WTC11 (cell line): Measurements from ENCODE around the gene HNRNPLL. TPM values are rescaled to one million over a fixed set of nuclear protein-coding genes. Genes with fewer than 3 reads are reported as not detected.
A peak's percentile ranks its signal among the peaks of the same experiment; 100 is the strongest.

Source experiments
- ATAC-seq: fragments of 200-7000 bp; cut with Tn5 transposase; 2 replicates; pipeline ENCODE4 v1.10.0; 2021; ENCODE audit warnings: mild to moderate bottlenecking, moderate library complexity
- CTCF ChIA-PET: fragments of 300-600 bp; sonication (Branson Sonifier 250); formaldehyde crosslinking; loops from one replicate; lab custom pipeline; 2021; ENCODE audit warnings: antibody characterized with exemption; lab: Charles Lee
- POLR2A ChIA-PET: fragments of 350-600 bp; sonication (Branson Sonifier 250); formaldehyde crosslinking; loops from one replicate; lab custom pipeline; 2021; ENCODE audit warnings: antibody characterized with exemption; lab: Charles Lee
- DNase-seq: peaks from one replicate; pipeline ENCODE4 v3.0.0; 2021; ENCODE audit warnings: low spot score
- H3K27ac Mint-ChIP-seq: 2 replicates; pipeline ENCODE4 v1.8.0; 2021; ENCODE audit warnings: mixed read lengths
- H3K27me3 Mint-ChIP-seq: 2 replicates; pipeline ENCODE4 v1.8.0; 2021; ENCODE audit warnings: low read depth, mild to moderate bottlenecking, moderate library complexity, mixed read lengths
- H3K36me3 Mint-ChIP-seq: 2 replicates; pipeline ENCODE4 v1.8.0; 2021; ENCODE audit warnings: mixed read lengths
- H3K4me1 Mint-ChIP-seq: 2 replicates; pipeline ENCODE4 v1.8.0; 2022; ENCODE audit warnings: mixed read lengths
- H3K4me3 Mint-ChIP-seq: 2 replicates; pipeline ENCODE4 v1.8.0; 2021; ENCODE audit warnings: mild to moderate bottlenecking, moderate library complexity, mixed read lengths
- H3K9me3 Mint-ChIP-seq: 2 replicates; pipeline ENCODE4 v1.8.0; 2021; ENCODE audit warnings: mixed read lengths
- AR ChIP-seq: fragments of 250-450 bp; sonication (Bioruptor Pico); IDR thresholded peaks from 2 replicates; pipeline ENCODE4 v1.9.0; 2021; ENCODE audit warnings: mild to moderate bottlenecking
- CTCF ChIP-seq: fragments of 200-600 bp; IDR thresholded peaks from 2 replicates; pipeline ENCODE4 v1.8.0; 2022; ENCODE audit warnings: antibody characterized with exemption
- E2F1 ChIP-seq: sonication (generic); formaldehyde crosslinking; IDR thresholded peaks from 2 replicates; pipeline ENCODE4 v1.8.0; 2022; ENCODE audit warnings: mild to moderate bottlenecking, missing genetic modification reagents
- GTF2I ChIP-seq: fragments of 250-450 bp; sonication (Bioruptor Pico); conservative IDR thresholded peaks from 2 replicates; pipeline ENCODE4 v1.4.0; 2021; ENCODE audit warnings: mild to moderate bottlenecking
- MXD4 ChIP-seq: fragments of 250-450 bp; sonication (Bioruptor Pico); IDR thresholded peaks from 2 replicates; pipeline ENCODE4 v1.8.0; 2021; ENCODE audit warnings: mild to moderate bottlenecking, moderate library complexity, borderline replicate concordance
- MYBL2 ChIP-seq: sonication (generic); formaldehyde crosslinking; IDR thresholded peaks from 2 replicates; pipeline ENCODE4 v1.8.1; 2023; ENCODE audit warnings: mild to moderate bottlenecking, moderate library complexity, missing genetic modification reagents
- total RNA-seq: library from RNA; stranded (reverse); gene quantifications from 3 replicates; pipeline ENCODE4 v1.2.3, GENCODE V29; 2021
- TF ChIP-seq, protein P1 (sequence below): sonication (generic); formaldehyde crosslinking; IDR thresholded peaks from 2 replicates; pipeline ENCODE4 v1.8.1; 2023; ENCODE audit warnings: mild to moderate bottlenecking, missing genetic modification reagents, borderline replicate concordance
- TF ChIP-seq, protein P2 (sequence below): sonication (generic); formaldehyde crosslinking; conservative IDR thresholded peaks from 2 replicates; pipeline ENCODE4 v1.8.1; 2023; ENCODE audit warnings: mild to moderate bottlenecking, low read depth, missing genetic modification reagents, moderate library complexity
- TF ChIP-seq, protein P3 (sequence below): sonication (generic); formaldehyde crosslinking; IDR thresholded peaks from 2 replicates; pipeline ENCODE4 v1.8.1; 2022; ENCODE audit warnings: mild to moderate bottlenecking, moderate library complexity, missing genetic modification reagents
- TF ChIP-seq, protein P4 (sequence below): fragments of 250-450 bp; sonication (Bioruptor Pico); conservative IDR thresholded peaks from 2 replicates; pipeline ENCODE4 v1.9.0; 2021; ENCODE audit warnings: mild to moderate bottlenecking

Gene HNRNPLL
- total RNA-seq, 1 experiment from 2014 or later: 65.3 TPM

GRCh38 chr2:38535404-38535743 is 67.4 kb downstream of the HNRNPLL start:
- peaks cover 19% of the 10 kb centered on the region for H3K27me3 Mint-ChIP-seq
- CTCF ChIA-PET: interaction anchor here (0.6 to 1.9 kb wide), 17 partner anchors 11 to 261 kb away, joined by 3 to 11 read pairs (median 3); partner anchors contain the start of genes HNRNPLL and SRSF7
- ATAC-seq (no peak), DNase-seq (no peak)
- no peaks in the 10 kb centered on the region for H3K9me3 Mint-ChIP-seq
- peak overlapping the region; percentile 58 for H3K4me3 Mint-ChIP-seq
- no peaks in the 10 kb centered on the region for H3K36me3 Mint-ChIP-seq
- POLR2A ChIA-PET: no interaction called here
- H3K27ac Mint-ChIP-seq: no peak overlapping the region
- peaks cover 19% of the 10 kb centered on the region for H3K4me1 Mint-ChIP-seq
- TF ChIP-seq MYBL2: no peak
- TF ChIP-seq, protein P1, sequence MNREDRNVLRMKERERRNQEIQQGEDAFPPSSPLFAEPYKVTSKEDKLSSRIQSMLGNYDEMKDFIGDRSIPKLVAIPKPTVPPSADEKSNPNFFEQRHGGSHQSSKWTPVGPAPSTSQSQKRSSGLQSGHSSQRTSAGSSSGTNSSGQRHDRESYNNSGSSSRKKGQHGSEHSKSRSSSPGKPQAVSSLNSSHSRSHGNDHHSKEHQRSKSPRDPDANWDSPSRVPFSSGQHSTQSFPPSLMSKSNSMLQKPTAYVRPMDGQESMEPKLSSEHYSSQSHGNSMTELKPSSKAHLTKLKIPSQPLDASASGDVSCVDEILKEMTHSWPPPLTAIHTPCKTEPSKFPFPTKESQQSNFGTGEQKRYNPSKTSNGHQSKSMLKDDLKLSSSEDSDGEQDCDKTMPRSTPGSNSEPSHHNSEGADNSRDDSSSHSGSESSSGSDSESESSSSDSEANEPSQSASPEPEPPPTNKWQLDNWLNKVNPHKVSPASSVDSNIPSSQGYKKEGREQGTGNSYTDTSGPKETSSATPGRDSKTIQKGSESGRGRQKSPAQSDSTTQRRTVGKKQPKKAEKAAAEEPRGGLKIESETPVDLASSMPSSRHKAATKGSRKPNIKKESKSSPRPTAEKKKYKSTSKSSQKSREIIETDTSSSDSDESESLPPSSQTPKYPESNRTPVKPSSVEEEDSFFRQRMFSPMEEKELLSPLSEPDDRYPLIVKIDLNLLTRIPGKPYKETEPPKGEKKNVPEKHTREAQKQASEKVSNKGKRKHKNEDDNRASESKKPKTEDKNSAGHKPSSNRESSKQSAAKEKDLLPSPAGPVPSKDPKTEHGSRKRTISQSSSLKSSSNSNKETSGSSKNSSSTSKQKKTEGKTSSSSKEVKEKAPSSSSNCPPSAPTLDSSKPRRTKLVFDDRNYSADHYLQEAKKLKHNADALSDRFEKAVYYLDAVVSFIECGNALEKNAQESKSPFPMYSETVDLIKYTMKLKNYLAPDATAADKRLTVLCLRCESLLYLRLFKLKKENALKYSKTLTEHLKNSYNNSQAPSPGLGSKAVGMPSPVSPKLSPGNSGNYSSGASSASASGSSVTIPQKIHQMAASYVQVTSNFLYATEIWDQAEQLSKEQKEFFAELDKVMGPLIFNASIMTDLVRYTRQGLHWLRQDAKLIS (CRISPR knock-in tag): no peak
- TF ChIP-seq, protein P2, sequence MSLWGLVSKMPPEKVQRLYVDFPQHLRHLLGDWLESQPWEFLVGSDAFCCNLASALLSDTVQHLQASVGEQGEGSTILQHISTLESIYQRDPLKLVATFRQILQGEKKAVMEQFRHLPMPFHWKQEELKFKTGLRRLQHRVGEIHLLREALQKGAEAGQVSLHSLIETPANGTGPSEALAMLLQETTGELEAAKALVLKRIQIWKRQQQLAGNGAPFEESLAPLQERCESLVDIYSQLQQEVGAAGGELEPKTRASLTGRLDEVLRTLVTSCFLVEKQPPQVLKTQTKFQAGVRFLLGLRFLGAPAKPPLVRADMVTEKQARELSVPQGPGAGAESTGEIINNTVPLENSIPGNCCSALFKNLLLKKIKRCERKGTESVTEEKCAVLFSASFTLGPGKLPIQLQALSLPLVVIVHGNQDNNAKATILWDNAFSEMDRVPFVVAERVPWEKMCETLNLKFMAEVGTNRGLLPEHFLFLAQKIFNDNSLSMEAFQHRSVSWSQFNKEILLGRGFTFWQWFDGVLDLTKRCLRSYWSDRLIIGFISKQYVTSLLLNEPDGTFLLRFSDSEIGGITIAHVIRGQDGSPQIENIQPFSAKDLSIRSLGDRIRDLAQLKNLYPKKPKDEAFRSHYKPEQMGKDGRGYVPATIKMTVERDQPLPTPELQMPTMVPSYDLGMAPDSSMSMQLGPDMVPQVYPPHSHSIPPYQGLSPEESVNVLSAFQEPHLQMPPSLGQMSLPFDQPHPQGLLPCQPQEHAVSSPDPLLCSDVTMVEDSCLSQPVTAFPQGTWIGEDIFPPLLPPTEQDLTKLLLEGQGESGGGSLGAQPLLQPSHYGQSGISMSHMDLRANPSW: no peak
- no peak for TF ChIP-seq AR (CRISPR knock-in tag)
- no peak for TF ChIP-seq E2F1 (CRISPR knock-in tag)
- TF ChIP-seq MXD4 (CRISPR knock-in tag): no peak
- TF ChIP-seq, protein P3, sequence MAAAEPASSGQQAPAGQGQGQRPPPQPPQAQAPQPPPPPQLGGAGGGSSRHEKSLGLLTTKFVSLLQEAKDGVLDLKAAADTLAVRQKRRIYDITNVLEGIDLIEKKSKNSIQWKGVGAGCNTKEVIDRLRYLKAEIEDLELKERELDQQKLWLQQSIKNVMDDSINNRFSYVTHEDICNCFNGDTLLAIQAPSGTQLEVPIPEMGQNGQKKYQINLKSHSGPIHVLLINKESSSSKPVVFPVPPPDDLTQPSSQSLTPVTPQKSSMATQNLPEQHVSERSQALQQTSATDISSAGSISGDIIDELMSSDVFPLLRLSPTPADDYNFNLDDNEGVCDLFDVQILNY: no peak
- TF ChIP-seq CTCF: no peak
- TF ChIP-seq, protein P4, sequence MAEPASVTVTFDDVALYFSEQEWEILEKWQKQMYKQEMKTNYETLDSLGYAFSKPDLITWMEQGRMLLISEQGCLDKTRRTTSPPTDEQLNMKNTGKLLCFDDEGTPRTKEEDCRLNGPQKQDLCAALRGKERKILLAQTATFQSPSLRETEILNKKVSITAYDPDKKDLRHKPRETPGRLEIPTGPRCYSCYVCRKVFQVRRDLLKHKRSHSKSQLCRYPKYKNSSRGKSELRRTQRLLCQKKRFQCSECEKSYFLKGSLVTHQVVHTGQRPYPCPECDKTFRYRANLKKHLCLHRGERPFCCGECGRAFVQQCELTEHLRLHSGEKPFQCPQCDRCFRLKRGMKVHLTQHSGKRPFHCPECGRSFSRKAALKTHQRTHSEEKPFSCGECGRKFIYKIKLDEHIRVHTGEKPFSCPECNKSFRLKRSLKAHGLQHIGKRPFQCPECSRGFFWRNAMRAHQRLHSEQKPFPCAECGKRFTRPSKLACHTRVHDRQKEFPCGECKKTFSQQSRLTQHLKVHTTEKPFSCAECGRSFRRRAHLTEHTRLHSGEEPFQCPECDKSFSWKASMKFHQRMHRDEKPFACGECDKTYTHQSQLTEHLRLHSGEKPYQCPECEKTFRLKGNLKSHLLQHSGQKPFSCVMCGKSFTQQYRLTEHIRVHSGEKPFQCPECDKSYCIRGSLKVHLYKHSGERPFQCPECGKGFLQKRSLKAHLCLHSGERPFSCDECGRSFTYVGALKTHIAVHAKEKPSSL: no peak
- TF ChIP-seq GTF2I (CRISPR knock-in tag): no peak
- TF ChIP-seq, all 79 proteins: peak for 0
